Dermis microvascular lymphatic vessel endothelial cell (primary cell): ENCODE measurements around the gene FUT9. TPM values are rescaled to one million over a fixed set of nuclear protein-coding genes. Genes with fewer than 3 reads are reported as not detected.

ENCODE experiments used
- DNase-seq, 2 donors: peaks; one replicate each; pipeline versions ENCODE4 v3.0.0 to v3.0.0-alpha.2; 2010; ENCODE audit warnings: low read depth in 2 of 2
- total RNA-seq: library from RNA; depleted of rRNA; stranded (reverse); fragments of >200 nt; gene quantifications from 2 replicates; pipeline ENCODE4 v1.2.1, GENCODE V29; 2014

FUT9 gene
- total RNA-seq, 1 donor from 2014 or later = under 0.01 TPM

DNA sequence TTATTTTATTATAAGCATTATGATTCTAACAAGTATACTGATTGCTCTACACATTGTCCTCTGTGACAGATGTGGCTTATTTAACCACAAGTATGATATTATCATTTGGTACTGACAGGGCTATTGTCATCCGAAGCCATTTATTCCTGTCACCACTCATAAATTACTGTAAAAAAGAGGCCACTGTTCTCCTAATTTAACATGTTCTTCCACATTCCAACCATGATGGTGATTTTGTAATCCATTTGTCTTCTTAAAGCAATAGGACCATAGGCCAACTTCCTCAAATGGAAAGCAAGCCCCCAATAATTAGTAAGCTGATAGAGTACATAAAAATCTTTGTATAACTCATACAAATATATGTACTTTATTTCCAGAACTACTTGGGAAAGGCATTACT, 50.6 kb downstream of the FUT9 start:
- no peak for DNase-seq

GRCh38 chr6:96073555-96073954, 57.8 kb downstream of the FUT9 start:
- DNase-seq = no peak

- no peak for DNase-seq
Observed at GRCh38 chr6:96074006-96074405, 58.2 kb downstream of the FUT9 start.

GRCh38 chr6:96075826-96076225, 60.1 kb downstream of the FUT9 start:
- DNase-seq = no peak

DNA sequence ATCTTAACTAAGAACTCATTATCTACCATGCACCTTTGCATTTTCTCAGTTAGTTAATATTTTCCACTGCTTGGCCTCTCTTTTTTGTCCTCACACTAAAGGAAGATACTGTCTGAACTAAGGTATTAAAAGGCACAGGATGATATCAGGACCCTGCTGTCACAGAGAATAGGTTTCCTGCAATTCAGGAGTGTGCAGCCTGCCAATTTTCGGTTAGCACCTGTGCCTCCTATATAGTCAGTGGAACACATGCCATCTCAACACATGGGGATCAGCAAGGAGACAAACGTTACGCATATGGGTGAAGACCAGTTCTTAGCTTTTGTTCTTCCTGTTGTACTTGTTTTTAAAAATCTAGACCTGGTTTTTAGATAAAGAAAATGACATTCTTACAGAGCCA, 71.0 kb downstream of the FUT9 start:
- no peak for DNase-seq

GRCh38 chr6:96089173-96089572, 73.4 kb downstream of the FUT9 start:
- DNase-seq = no peak

- DNase-seq = no peak
Observed at GRCh38 chr6:96094077-96094476, 78.3 kb downstream of the FUT9 start.

- no peak for DNase-seq
Observed at GRCh38 chr6:96099069-96099468, 83.3 kb downstream of the FUT9 start.

- no peak for DNase-seq
Observed at GRCh38 chr6:96101564-96101963, 85.8 kb downstream of the FUT9 start.

GRCh38 chr6:96104910-96105309, 89.1 kb downstream of the FUT9 start:
- no peak for DNase-seq

DNA sequence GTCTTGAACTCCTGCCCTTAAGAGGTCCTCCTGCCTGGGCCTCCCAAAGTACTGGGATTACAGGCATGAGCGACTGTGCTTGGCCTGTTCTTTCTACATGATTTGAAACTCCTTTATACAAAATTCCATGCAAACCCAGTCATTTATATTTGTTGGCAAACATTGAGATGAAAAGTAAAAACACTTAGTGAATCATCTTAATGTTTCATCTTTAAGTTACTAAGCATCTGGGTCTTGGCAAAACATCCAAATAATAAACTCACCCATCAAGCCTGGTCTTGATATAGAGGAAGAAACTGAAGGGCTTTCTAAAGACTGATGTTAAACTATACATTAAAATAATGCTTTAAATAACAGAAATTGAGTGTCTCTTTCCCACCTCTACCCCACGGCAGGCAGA, 95.1 kb downstream of the FUT9 start:
- DNase-seq = no peak

DNA sequence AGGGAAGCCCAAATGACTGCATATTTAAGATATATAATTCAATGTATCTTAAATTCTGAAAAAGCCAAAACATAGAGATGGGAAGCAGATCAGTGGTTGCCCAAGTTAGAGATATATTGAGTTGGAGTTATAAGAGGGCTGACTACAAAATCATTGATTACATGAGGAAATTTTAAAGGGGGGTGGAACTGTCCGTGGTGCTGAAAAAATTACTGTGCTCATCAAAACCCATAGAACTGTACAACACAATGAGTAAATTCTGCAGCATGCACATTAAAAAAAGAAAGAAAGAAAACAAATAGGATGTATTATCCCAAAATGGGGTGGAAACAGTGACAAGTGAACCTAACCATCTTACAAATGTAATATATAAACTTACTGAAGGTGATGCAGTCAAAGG, 100.9 kb downstream of the FUT9 start:
- no peak for DNase-seq

GRCh38 chr6:96124778-96125177, 109.0 kb downstream of the FUT9 start:
- no peak for DNase-seq

DNA sequence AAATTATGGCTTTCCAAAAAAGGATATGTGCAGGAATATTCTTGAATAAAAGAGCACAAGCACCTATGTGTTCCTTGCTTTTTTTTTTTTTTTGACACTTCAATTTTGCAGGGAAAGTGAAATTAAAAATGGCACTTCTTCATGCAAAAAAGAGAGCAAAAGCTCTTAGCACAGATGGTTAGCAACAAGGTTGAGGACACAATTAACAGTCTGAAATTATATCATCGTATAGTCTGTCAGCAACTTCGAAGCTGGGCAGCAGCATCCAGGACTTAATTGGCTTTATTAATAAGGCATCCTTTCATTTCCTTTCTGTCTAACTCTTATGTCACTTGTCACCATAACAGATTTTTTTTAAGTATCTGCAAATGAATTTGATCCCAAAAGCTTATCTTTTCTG, 122.6 kb downstream of the FUT9 start:
- no peak for DNase-seq

DNA sequence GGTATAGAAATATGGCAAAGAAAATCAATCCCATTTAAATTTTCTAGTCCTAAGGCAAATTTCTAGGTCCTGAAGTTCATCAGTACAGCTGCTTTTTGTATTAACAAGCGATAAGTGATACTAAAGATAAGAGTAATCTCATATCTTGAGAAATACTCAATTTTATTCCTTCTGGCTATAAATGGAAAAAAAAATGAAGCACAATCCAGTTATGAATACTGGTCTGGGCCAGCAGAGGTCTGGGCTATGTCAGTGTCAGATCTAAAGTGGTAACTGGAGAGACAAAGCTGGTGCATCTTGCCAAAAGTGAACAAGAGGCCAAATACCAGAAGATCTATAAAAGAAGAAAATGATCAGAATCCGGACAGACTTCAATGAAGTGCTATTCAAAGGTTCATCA, 126.4 kb downstream of the FUT9 start:
- DNase-seq = no peak

DNA sequence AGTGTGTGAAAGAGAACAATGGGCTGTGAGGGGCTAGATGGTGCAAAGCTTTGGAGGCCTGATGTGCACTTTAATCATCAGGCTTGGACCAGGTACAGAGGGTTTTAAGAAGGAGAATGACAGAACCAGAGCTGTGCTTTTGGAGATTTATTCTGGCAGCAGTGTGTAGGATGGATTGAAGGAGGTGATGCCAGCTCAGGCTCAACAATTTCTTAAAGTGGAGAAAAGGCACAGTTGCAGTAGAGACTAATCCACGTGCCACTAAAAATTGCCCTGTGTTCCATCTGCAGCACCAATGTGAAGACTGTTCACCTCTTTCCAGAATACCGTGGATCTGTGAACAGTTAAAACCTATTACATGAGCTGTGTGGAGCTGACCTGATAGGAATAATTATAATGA, 134.7 kb downstream of the FUT9 start:
- DNase-seq = no peak

DNA sequence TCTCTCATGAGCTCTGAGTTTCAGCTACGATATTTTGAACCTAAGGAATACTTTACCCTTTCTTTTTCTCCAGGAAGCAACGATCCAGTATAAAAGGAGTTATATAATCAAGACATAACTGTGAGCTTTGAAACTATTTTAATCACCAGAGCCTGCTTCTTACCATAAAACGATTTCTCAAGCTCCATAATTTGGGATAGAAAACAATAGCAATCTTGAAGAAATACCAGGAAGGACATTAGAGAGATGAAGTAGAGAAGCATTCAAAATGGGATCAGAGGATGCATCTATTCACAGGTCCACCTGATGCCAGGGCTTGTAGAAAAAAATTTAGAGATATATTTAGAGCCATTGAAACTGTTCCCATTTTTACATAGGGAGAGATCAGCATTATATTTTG, 135.9 kb downstream of the FUT9 start:
- no peak for DNase-seq

DNA sequence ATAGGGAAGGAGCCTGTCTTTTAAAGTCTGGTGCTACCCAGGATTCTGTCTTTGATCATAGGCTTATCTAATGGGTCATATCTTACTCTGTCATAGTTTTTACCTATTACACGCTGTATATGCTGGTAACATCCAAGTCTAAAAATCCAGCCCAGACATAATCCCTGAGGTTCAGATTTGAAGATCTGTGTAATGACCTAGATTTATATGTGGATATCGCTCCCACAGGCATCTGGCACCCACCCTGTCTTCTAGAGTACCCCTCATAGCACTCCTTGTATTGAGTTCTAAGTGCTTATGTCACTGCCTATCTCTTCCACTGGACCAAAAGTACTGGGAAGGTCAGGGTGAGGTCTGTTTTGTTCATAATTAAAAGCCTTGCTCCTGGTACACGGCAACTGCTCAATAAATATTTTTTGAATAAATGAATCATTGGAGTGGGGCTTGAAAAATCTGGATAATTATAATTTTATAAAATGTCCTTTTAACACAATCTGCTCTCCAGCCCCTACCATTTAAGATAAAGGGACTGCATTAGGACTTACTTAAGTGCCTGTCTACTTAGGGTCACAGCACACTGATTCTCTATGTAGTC, 136.4 kb downstream of the FUT9 start:
- no peak for DNase-seq

DNA sequence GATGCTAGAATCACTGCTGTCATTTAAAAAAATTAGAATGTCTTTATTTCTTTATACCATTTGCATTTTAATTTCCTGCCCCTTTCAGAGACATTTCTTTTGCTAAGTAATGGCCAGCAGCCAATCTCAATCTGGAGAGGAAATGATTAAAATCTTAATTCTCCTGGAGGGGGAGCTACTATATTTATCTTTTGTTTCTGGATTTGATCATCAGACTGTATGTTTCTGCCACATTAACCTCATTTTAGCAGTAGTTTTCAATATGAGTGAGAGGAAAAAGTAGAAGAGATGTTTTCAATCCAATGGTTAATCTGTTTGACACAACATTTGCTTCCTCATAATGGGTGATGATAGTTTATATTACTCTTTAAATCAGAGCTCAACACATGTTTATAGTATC, 138.0 kb downstream of the FUT9 start:
- DNase-seq = no peak

- DNase-seq = no peak
Observed at GRCh38 chr6:96156425-96156824, 140.7 kb downstream of the FUT9 start.

GRCh38 chr6:96157018-96157565, 141.3 kb downstream of the FUT9 start:
- no peak for DNase-seq

DNA sequence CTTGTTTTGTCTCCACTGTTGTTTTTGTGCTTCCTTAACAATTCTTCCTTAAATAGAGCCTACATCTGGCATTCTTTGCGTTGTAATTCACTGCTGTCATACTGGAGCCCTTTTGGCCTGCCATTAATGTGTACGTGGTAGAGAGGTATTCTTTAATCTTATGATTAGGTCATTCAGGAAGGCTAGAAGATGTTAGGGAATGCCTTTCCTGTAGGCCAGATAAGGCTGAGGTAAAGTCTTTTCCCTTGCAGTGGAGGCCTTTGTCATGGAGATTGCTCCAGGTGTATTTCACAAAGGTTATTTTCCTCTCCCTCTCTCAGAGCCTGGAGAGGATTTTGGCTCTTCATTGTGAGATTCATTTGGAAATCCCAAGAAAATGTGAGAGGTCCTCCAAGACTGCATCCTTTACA, 146.9 kb downstream of the FUT9 start:
- no peak for DNase-seq

DNA sequence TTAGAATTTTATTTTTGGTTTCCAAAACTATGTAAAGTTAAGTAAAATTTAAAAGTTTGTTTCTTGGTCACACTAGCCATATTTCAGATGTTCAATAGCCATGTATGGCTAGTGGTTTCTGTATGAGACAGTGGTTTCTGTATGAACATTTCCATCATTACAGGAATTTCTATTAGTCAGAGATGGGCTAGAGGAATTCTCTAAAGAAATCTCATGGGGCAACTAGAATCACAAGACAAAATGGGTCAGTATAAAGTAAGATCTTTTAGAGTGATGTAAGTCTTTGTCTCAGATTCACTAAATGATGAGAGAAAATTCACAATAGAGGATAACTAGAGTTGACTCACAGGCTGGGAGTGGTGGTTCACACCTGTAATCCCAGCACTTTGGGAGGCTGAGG, 149.0 kb downstream of the FUT9 start:
- no peak for DNase-seq

GRCh38 chr6:96171112-96171511, 155.3 kb downstream of the FUT9 start:
- DNase-seq = no peak
